HEK293 (cell line): ENCODE data around the gene KCNAB2.

ENCODE experiments used
- CTCF ChIA-PET: fragments of 350-600 bp; formaldehyde crosslinking; extraction: SDS; loops from one replicate; lab custom pipeline; 2021; ENCODE audit warnings: antibody characterized with exemption; lab: Yijun Ruan, JAX
- POLR2A ChIA-PET: fragments of 300-600 bp; formaldehyde crosslinking; extraction: SDS; loops from one replicate; lab custom pipeline; 2020; ENCODE audit warnings: antibody characterized with exemption, inconsistent platforms; lab: Yijun Ruan, JAX
- H3K27ac ChIP-seq: fragments of 200-500 bp; sonication (Bioruptor generic); 2 replicates; pipeline ENCODE4 v1.5.1; 2014; ENCODE audit warnings: low read depth, low read length, control low read depth, inconsistent platforms; ENCODE audit errors: extremely low read depth
- H3K36me3 ChIP-seq, 2 experiments: fragments of 200-500 bp in 1 of 2; sonication (Bioruptor generic) in 1 of 2; 1 replicate in 1 of 2; 2 replicates in 1 of 2; pipeline ENCODE4 v1.5.1; 2014 to 2017; ENCODE audit warnings: inconsistent platforms in 2 of 2, low read length in 2 of 2; ENCODE audit not compliant: control insufficient read depth in 2 of 2, insufficient read depth in 1 of 2
- H3K4me1 ChIP-seq: fragments of 200-500 bp; sonication (Bioruptor generic); 2 replicates; pipeline ENCODE4 v1.5.1; 2014; ENCODE audit warnings: mild to moderate bottlenecking, low read length, inconsistent platforms; ENCODE audit not compliant: control insufficient read depth, insufficient read depth
- H3K4me3 ChIP-seq: 2 replicates; pipeline ENCODE4 v1.5.1; 2011; ENCODE audit warnings: low read depth, mild to moderate bottlenecking, control low read depth, low read length, moderate library complexity
- H3K9me3 ChIP-seq: fragments of 200-500 bp; sonication (Bioruptor generic); 2 replicates; pipeline ENCODE4 v1.5.1; 2014; ENCODE audit warnings: low read depth, low read length, inconsistent platforms; ENCODE audit not compliant: control insufficient read depth, insufficient read depth
- EGR2 ChIP-seq: fragments of 450-650 bp; formaldehyde crosslinking; IDR thresholded peaks from 2 replicates; pipeline ENCODE4 v1.5.1; 2016; ENCODE audit warnings: low read depth, missing biosample characterization, missing genetic modification characterization
- INSM2 ChIP-seq: fragments of 450-650 bp; formaldehyde crosslinking; IDR thresholded peaks from 2 replicates; pipeline ENCODE4 v1.5.1; 2016; ENCODE audit warnings: missing biosample characterization, missing genetic modification characterization
- PRDM4 ChIP-seq: fragments of 450-650 bp; formaldehyde crosslinking; IDR thresholded peaks from 2 replicates; pipeline ENCODE4 v1.5.1; 2017; ENCODE audit warnings: missing biosample characterization, missing genetic modification characterization
- SALL2 ChIP-seq: fragments of 450-650 bp; formaldehyde crosslinking; IDR thresholded peaks from 2 replicates; pipeline ENCODE4 v1.5.0; 2017; ENCODE audit warnings: missing biosample characterization, mild to moderate bottlenecking, missing genetic modification characterization, borderline replicate concordance
- WT1 ChIP-seq: fragments of 450-650 bp; formaldehyde crosslinking; IDR thresholded peaks from 2 replicates; pipeline ENCODE4 v1.5.1; 2016; ENCODE audit warnings: missing biosample characterization, missing genetic modification characterization
- ZBTB10 ChIP-seq: fragments of 450-650 bp; formaldehyde crosslinking; IDR thresholded peaks from 2 replicates; pipeline ENCODE4 v1.5.1; 2016; ENCODE audit warnings: missing biosample characterization, missing genetic modification characterization
- ZNF169 ChIP-seq: fragments of 450-650 bp; formaldehyde crosslinking; IDR thresholded peaks from 2 replicates; pipeline ENCODE4 v1.5.1; 2016; ENCODE audit warnings: missing biosample characterization, missing genetic modification characterization
- ZNF311 ChIP-seq: fragments of 450-650 bp; formaldehyde crosslinking; IDR thresholded peaks from 2 replicates; pipeline ENCODE4 v1.5.1; 2017; ENCODE audit warnings: missing biosample characterization, missing genetic modification characterization, borderline replicate concordance
- ZNF747 ChIP-seq: fragments of 450-650 bp; formaldehyde crosslinking; IDR thresholded peaks from 2 replicates; pipeline ENCODE4 v1.5.1; 2016; ENCODE audit warnings: missing biosample characterization, missing genetic modification characterization
- ZNF791 ChIP-seq: fragments of 450-650 bp; formaldehyde crosslinking; IDR thresholded peaks from 2 replicates; pipeline ENCODE4 v1.5.1; 2016; ENCODE audit warnings: missing biosample characterization, missing genetic modification characterization
- ZNF843 ChIP-seq: fragments of 450-650 bp; formaldehyde crosslinking; IDR thresholded peaks from 2 replicates; pipeline ENCODE4 v1.5.1; 2016; ENCODE audit warnings: missing biosample characterization, missing genetic modification characterization
- ZSCAN23 ChIP-seq: fragments of 450-650 bp; formaldehyde crosslinking; IDR thresholded peaks from 2 replicates; pipeline ENCODE4 v1.5.1; 2016; ENCODE audit warnings: missing biosample characterization, missing genetic modification characterization

The KCNAB2 gene

GRCh38 chr1:6004412-6005123 lies 41.1 kb upstream of the KCNAB2 start:
- ChIA-PET CTCF (no interaction called here), POLR2A (no interaction called here)
- Histone ChIP-seq H3K36me3 (no peaks in the 10 kb centered on the region), H3K4me3 (no peak overlapping the region), H3K9me3 (no peaks in the 10 kb centered on the region), H3K4me1 (peaks cover 10% of the 10 kb centered on the region), H3K27ac (no peak overlapping the region)
- TF ChIP-seq ZNF311 (tag by site-specific recombination): no peak
- no peak for TF ChIP-seq ZNF791 (tag by site-specific recombination)
- 0 out of 2 replicates have a peak, but pooled peaks have one; percentile 48 for TF ChIP-seq PRDM4 (tag by site-specific recombination)
- 0 out of 2 replicates have a peak, but pooled peaks have one; percentile 13 for TF ChIP-seq EGR2 (tag by site-specific recombination)

- Histone ChIP-seq H3K27ac (no peak overlapping the region), H3K9me3 (no peaks in the 10 kb centered on the region), H3K36me3 (no peaks in the 10 kb centered on the region)
- POLR2A ChIA-PET: no interaction called here
- TF ChIP-seq ZNF747 (tag by site-specific recombination): no peak
- 0 out of 2 replicates have a peak, but pooled peaks have one; percentile 19 for TF ChIP-seq ZBTB10
- TF ChIP-seq, all 188 proteins: peak for 1
- Histone ChIP-seq H3K4me3 (no peak overlapping the region), H3K4me1 (peaks cover 10% of the 10 kb centered on the region)
- CTCF ChIA-PET: no interaction called here
Measured at GRCh38 chr1:6005276-6005917, 40.3 kb upstream of the KCNAB2 start.

GRCh38 chr1:6006882-6007281 lies 38.8 kb upstream of the KCNAB2 start:
- Histone ChIP-seq H3K4me3 (no peak overlapping the region), H3K36me3 (no peaks in the 10 kb centered on the region), H3K27ac (no peak overlapping the region), H3K9me3 (no peaks in the 10 kb centered on the region), H3K4me1 (peaks cover 10% of the 10 kb centered on the region)
- TF ChIP-seq SALL2: no peak
- no peak for TF ChIP-seq ZSCAN23 (tag by site-specific recombination)
- TF ChIP-seq ZNF169 (tag by site-specific recombination): no peak
- TF ChIP-seq ZNF843: no peak
- no peak for TF ChIP-seq WT1 (tag by site-specific recombination)
- no peak for TF ChIP-seq INSM2 (tag by site-specific recombination)
- ChIA-PET POLR2A (no interaction called here), CTCF (no interaction called here)
